Stimulated activated CD4-positive, alpha-beta T cell treated with anti-CD3 and anti-CD28 coated beads, Interleukin-1b, Interleukin-23, amount 100 ng/mL, for 24 hours (primary cell): ENCODE data around the gene TMEM38A.
"Not testable (repeated sequence)": the region's sequence is repeated elsewhere in the genome, so short reads cannot be mapped to it uniquely, and the experiment has no call there.

Source experiments
- DNase-seq, 4 experiments: peaks; one replicate each; pipeline ENCODE4 v3.0.0-alpha.2; 2020; ENCODE audit warnings: low read depth in 4 of 4, low spot score in 1 of 4

The TMEM38A gene

GRCh38 chr19:16637535-16637934 lies 23.4 kb upstream of the TMEM38A start:
- no peak for DNase-seq

GRCh38 chr19:16638666-16639065 lies 22.3 kb upstream of the TMEM38A start:
- no peak for DNase-seq

- DNase-seq = no peak
Observed at GRCh38 chr19:16640951-16641350, 20.0 kb upstream of the TMEM38A start.

- DNase-seq = no peak
Observed at GRCh38 chr19:16641695-16642094, 19.2 kb upstream of the TMEM38A start.

- no peak for DNase-seq
Observed at GRCh38 chr19:16645140-16645539, 15.8 kb upstream of the TMEM38A start.

GRCh38 chr19:16649734-16650133 lies 11.2 kb upstream of the TMEM38A start:
- no peak for DNase-seq

- no peak for DNase-seq
Observed at GRCh38 chr19:16650821-16651220, 10.1 kb upstream of the TMEM38A start.

- not testable (repeated sequence) for DNase-seq
Observed at GRCh38 chr19:16651421-16652188, 9.3 kb upstream of the TMEM38A start.

- DNase-seq = no peak
Observed at GRCh38 chr19:16652854-16653253, 8.1 kb upstream of the TMEM38A start.

GRCh38 chr19:16654140-16654539 lies 6.8 kb upstream of the TMEM38A start:
- no peak for DNase-seq

GRCh38 chr19:16654627-16655026 lies 6.3 kb upstream of the TMEM38A start:
- DNase-seq = no peak

- no peak for DNase-seq
Observed at GRCh38 chr19:16655727-16656126, 5.2 kb upstream of the TMEM38A start.

- DNase-seq = no peak
Observed at GRCh38 chr19:16657384-16657783, 3.6 kb upstream of the TMEM38A start.

GRCh38 chr19:16659464-16659831 lies 1.5 kb upstream of the TMEM38A start:
- DNase-seq = no peak

GRCh38 chr19:16659832-16660708 lies 869 bp upstream of the TMEM38A start, which contains the start of gene SMIM7:
Gene SMIM7 (minus strand): TSS chr19:16660144. CDS start chr19:16660110, 34 bp downstream.
- DNase-seq = peak; percentile 95 to 98 (median 96)

- no peak for DNase-seq
Observed at GRCh38 chr19:16661480-16662034, 618 bp downstream of the TMEM38A start.

GRCh38 chr19:16668176-16668575 lies 7.2 kb downstream of the TMEM38A start:
- no peak for DNase-seq

- not testable (repeated sequence) for DNase-seq
Observed at GRCh38 chr19:16668702-16669101, 7.8 kb downstream of the TMEM38A start.

GRCh38 chr19:16670291-16670690 lies 9.4 kb downstream of the TMEM38A start:
- DNase-seq = no peak

GRCh38 chr19:16671652-16672274 lies 10.8 kb downstream of the TMEM38A start:
- DNase-seq = no peak

GRCh38 chr19:16673231-16673630 lies 12.3 kb downstream of the TMEM38A start:
- DNase-seq = no peak
